HepG2 (cell line): Measurements from ENCODE around the gene TRIM28. TPM values are rescaled to one million over a fixed set of nuclear protein-coding genes. Genes with fewer than 3 reads are reported as not detected.

Source experiments
- ATAC-seq: fragments of 200-7000 bp; cut with Tn5 transposase; 3 replicates; pipeline ENCODE4 v1.9.1; 2020; ENCODE audit warnings: mild to moderate bottlenecking, moderate library complexity
- BruUV-seq: library from RNA; stranded (reverse); fragments of 400-500 nt; replicated peaks from 2 replicates; lab custom pipeline; 2021; lab: Mats Ljungman, UMichigan
- CTCF ChIA-PET: fragments of 300-600 bp; formaldehyde crosslinking; extraction: SDS; loops from one replicate; lab custom pipeline; 2021; ENCODE audit warnings: low total read pairs, inconsistent platforms, low intra/inter-chr PET ratio; lab: Yijun Ruan, JAX
- POLR2A ChIA-PET: fragments of 350-600 bp; sonication (Branson Sonifier 250); formaldehyde crosslinking; loops from one replicate; lab custom pipeline; 2020; ENCODE audit warnings: antibody characterized with exemption, inconsistent platforms; lab: Yijun Ruan, JAX
- DNase-seq: peaks from one replicate; pipeline ENCODE4 v3.0.0-alpha.2; 2015; ENCODE audit warnings: low spot score
- FAIRE-seq: peaks from 3 replicates; lab custom pipeline; 2011; peaks lifted over from hg19 to GRCh38; lab: Jason Lieb, UNC
- H2AFZ ChIP-seq: one replicate; pipeline ENCODE4 v1.6.1; 2011; ENCODE audit warnings: low read length, inconsistent platforms
- H3K27ac ChIP-seq: fragments of 300-600 bp; 3 replicates; pipeline ENCODE4 v1.8.0; 2011; ENCODE audit warnings: mixed run types, mild to moderate bottlenecking, mixed read lengths, low read length, inconsistent platforms; ENCODE audit not compliant: insufficient read depth; ENCODE audit errors: extremely low read length
- H3K27me3 ChIP-seq, 2 experiments: fragments of 200-600 bp in 1 of 2; 2 replicates in 1 of 2; 3 replicates in 1 of 2; pipeline versions ENCODE4 v1.6.0 to v1.8.0; 2011; ENCODE audit warnings: low read length in 2 of 2, mild to moderate bottlenecking in 2 of 2, moderate library complexity in 2 of 2, inconsistent platforms in 1 of 2; ENCODE audit not compliant: insufficient read depth in 2 of 2, control insufficient read depth in 1 of 2
- H3K36me3 ChIP-seq, 2 experiments: fragments of 200-600 bp in 1 of 2; replicated peaks in 1 of 2; 2 replicates in 1 of 2; 3 replicates in 1 of 2; pipeline versions ENCODE4 v1.5.1 to v1.8.0; 2011; ENCODE audit warnings: low read length in 2 of 2, inconsistent platforms in 1 of 2; ENCODE audit not compliant: insufficient read depth in 2 of 2, control insufficient read depth in 1 of 2
- H3K4me1 ChIP-seq: 2 replicates; pipeline ENCODE4 v1.5.1; 2012; ENCODE audit warnings: low read length, inconsistent platforms; ENCODE audit not compliant: insufficient read depth
- H3K4me2 ChIP-seq: 2 replicates; pipeline ENCODE4 v1.6.0; 2011; ENCODE audit warnings: low read depth, low read length, inconsistent platforms
- H3K4me3 ChIP-seq, 3 experiments: fragments of 200-600 bp in 1 of 3; sonication (generic), shearing (Covaris generic) in 1 of 3; replicated peaks in 1 of 3; 2 replicates each; pipeline ENCODE4 v1.5.1; 2011 to 2016; ENCODE audit warnings: low read length in 3 of 3, inconsistent platforms in 2 of 3, low read depth in 2 of 3, mild to moderate bottlenecking in 2 of 3, control low read depth in 1 of 3, mixed read lengths in 1 of 3; ENCODE audit not compliant: insufficient read depth in 1 of 3
- H3K79me2 ChIP-seq: one replicate; pipeline ENCODE4 v1.6.1; 2011; ENCODE audit warnings: low read length, inconsistent platforms; ENCODE audit not compliant: insufficient read depth
- H3K9ac ChIP-seq: 2 replicates; pipeline ENCODE4 v1.6.0; 2011; ENCODE audit warnings: mild to moderate bottlenecking, low read depth, low read length, inconsistent platforms; ENCODE audit not compliant: insufficient read depth
- H3K9me3 ChIP-seq: 2 replicates; pipeline ENCODE4 v1.5.1; 2012; ENCODE audit warnings: mild to moderate bottlenecking, low read length
- H4K20me1 ChIP-seq: 2 replicates; pipeline ENCODE4 v1.6.0; 2011; ENCODE audit warnings: inconsistent platforms, mild to moderate bottlenecking, low read length, moderate library complexity; ENCODE audit not compliant: insufficient read depth
- AFF4 ChIP-seq: sonication (generic); formaldehyde crosslinking; IDR thresholded peaks from 2 replicates; pipeline ENCODE4 v1.4.0; 2020; ENCODE audit warnings: missing genetic modification reagents
- ATF5 ChIP-seq: sonication (generic); formaldehyde crosslinking; IDR thresholded peaks from 2 replicates; pipeline ENCODE4 v1.4.0; 2020; ENCODE audit warnings: mild to moderate bottlenecking, low read depth, missing genetic modification reagents
- ELK4 ChIP-seq: sonication (generic); formaldehyde crosslinking; IDR thresholded peaks from 2 replicates; pipeline ENCODE4 v1.9.0; 2021; ENCODE audit warnings: missing genetic modification reagents, borderline replicate concordance
- HBP1 ChIP-seq: IDR thresholded peaks from 2 replicates; pipeline ENCODE4 v1.6.1; 2016; ENCODE audit warnings: low read depth, control low read depth
- IRX3 ChIP-seq: sonication (generic); formaldehyde crosslinking; IDR thresholded peaks from 2 replicates; pipeline ENCODE4 v1.8.1; 2023; ENCODE audit warnings: mild to moderate bottlenecking, low read depth, missing genetic modification reagents, borderline replicate concordance
- SCMH1 ChIP-seq: sonication (generic); formaldehyde crosslinking; IDR thresholded peaks from 2 replicates; pipeline ENCODE4 v1.9.0; 2021; ENCODE audit warnings: missing genetic modification reagents, mild to moderate bottlenecking, borderline replicate concordance
- SOX13 ChIP-seq, 3 experiments: fragments of 450-650 bp in 1 of 3; sonication (generic) in 1 of 3; formaldehyde crosslinking in 1 of 3; IDR thresholded peaks in 2 of 3; conservative IDR thresholded peaks in 1 of 3; 2 replicates each; pipeline versions ENCODE4 v1.5.0 to v1.6.1; 2016 to 2020; ENCODE audit warnings: antibody characterized with exemption in 1 of 3, mild to moderate bottlenecking in 1 of 3, missing compliant biosample characterization in 1 of 3, missing genetic modification reagents in 1 of 3, moderate library complexity in 1 of 3
- TAF15 ChIP-seq: fragments of 200-400 bp; formaldehyde crosslinking; IDR thresholded peaks from one replicate; pipeline ENCODE4 v1.6.1; 2018; ENCODE audit warnings: mild to moderate bottlenecking, low read depth, low read length; ENCODE audit not compliant: poor library complexity, severe bottlenecking
- TBX3 ChIP-seq: fragments of 450-650 bp; IDR thresholded peaks from 2 replicates; pipeline ENCODE4 v1.6.1; 2017; ENCODE audit warnings: antibody characterized with exemption, mild to moderate bottlenecking, inconsistent platforms, borderline replicate concordance
- ZNF17 ChIP-seq: sonication (generic); formaldehyde crosslinking; IDR thresholded peaks from 2 replicates; pipeline ENCODE4 v1.5.0; 2020; ENCODE audit warnings: mild to moderate bottlenecking, missing genetic modification reagents
- ZNF333 ChIP-seq: sonication (generic); formaldehyde crosslinking; IDR thresholded peaks from 2 replicates; pipeline ENCODE4 v1.4.0; 2020; ENCODE audit warnings: mild to moderate bottlenecking, missing genetic modification reagents, borderline replicate concordance
- ZNF543 ChIP-seq: sonication (generic); formaldehyde crosslinking; IDR thresholded peaks from 2 replicates; pipeline ENCODE4 v1.4.0; 2020; ENCODE audit warnings: mild to moderate bottlenecking, missing genetic modification reagents
- ZNF672 ChIP-seq: sonication (generic); formaldehyde crosslinking; IDR thresholded peaks from 2 replicates; pipeline ENCODE4 v1.8.1; 2022; ENCODE audit warnings: missing genetic modification reagents
- ZNF878 ChIP-seq: sonication (generic); formaldehyde crosslinking; IDR thresholded peaks from 2 replicates; pipeline ENCODE4 v1.8.1; 2023; ENCODE audit warnings: mild to moderate bottlenecking, missing genetic modification reagents, moderate library complexity
- WGBS: methylation state at CpG from one replicate; pipeline ENCODE4 v1.1.6; 2017; ENCODE audit warnings: low lambda C conversion rate; 5-methylcytosine and 5-hydroxymethylcytosine counted together
- in situ Hi-C: cut with HindIII; loops from 2 replicates; pipeline ENCODE4 v1.10.0; 2017; ENCODE audit warnings: low pct_unique_long_range_greater_than_20kb; ENCODE audit not compliant: extremely low pct_ligation_motif_present
- intact Hi-C: fragments of 100-400 bp; cut with micrococcal nuclease; formaldehyde crosslinking; loops from one replicate; pipeline ENCODE4 v1.10.0; 2022; ENCODE audit not compliant: unreplicated experiment
- polyA plus RNA-seq, 8 experiments: library from polyadenylated mRNA; depleted of rRNA in 3 of 8; stranded (reverse) in 7 of 8; unstranded in 1 of 8; fragments of >200 nt; fragmentation: Illumina TruSeq in 4 of 8; extraction: Trizol in 4 of 8; gene quantifications; 2 replicates each; pipeline versions ENCODE4 v1.2.1 to v1.2.3, GENCODE V29; 2011 to 2016; ENCODE audit warnings: low read depth in 4 of 8, missing spikeins in 1 of 8, mixed read lengths in 1 of 8; ENCODE audit not compliant: insufficient read depth in 1 of 8
- total RNA-seq, 5 experiments: library from RNA; depleted of rRNA; stranded (reverse); fragments of >200 nt; fragmentation: Illumina TruSeq; extraction: Trizol; gene quantifications; 2 replicates each; pipeline ENCODE4 v1.2.3, GENCODE V29; 2016; ENCODE audit warnings: low read depth in 1 of 5

Gene TRIM28
- total and polyA plus RNA-seq, 2 of the 13 experiments (the other 11 are each of a cell fraction or from before 2014, with no cell fraction given): 361 to 439 TPM

- H3K27me3 ChIP-seq: no peaks in the 10 kb centered on the region; a peak in 1 of 5 replicates
- H3K9me3 ChIP-seq: no peaks in the 10 kb centered on the region
- H3K4me1 ChIP-seq: peaks cover 28% of the 10 kb centered on the region
- H2AFZ ChIP-seq: no peak overlapping the region
- ChIA-PET POLR2A (interaction anchor here (1.2 to 1.6 kb wide), 2 partner anchors 19 to 27 kb away, joined by 3 to 5 read pairs; partner anchors contain the start of genes SLC27A5 and ZBTB45), CTCF (no interaction called here)
- ATAC-seq (peak; percentile 72), DNase-seq (no peak), FAIRE-seq (no peak)
- H3K9ac ChIP-seq: peak overlapping the region; percentile 47; the same call in 1 of the 2 replicates
- no TSS peak for BruUV-seq
- no peaks in the 10 kb centered on the region for H3K36me3 ChIP-seq
- peak overlapping the region; percentile 23 to 57 (median 55); a peak in 5 of 6 replicates for H3K4me3 ChIP-seq
- H3K4me2 ChIP-seq: peak overlapping the region; percentile 76
- no peak overlapping the region for H3K27ac ChIP-seq
- H4K20me1 ChIP-seq: no peaks in the 10 kb centered on the region
- in situ Hi-C loops: no loop called here
- WGBS: 29% methylated on average over 13 of the region's 55 CpGs
- intact Hi-C loops: no loop called here
- no peaks in the 10 kb centered on the region for H3K79me2 ChIP-seq
- no peak for TF ChIP-seq ZNF878 (CRISPR knock-in tag)
- TF ChIP-seq TAF15: no peak
- no peak for TF ChIP-seq ELK4 (CRISPR knock-in tag)
- no peak for TF ChIP-seq IRX3
- TF ChIP-seq TBX3: no peak
- peak; percentile 78; the same call in 1 of the 2 replicates for TF ChIP-seq SOX13 (IDR thresholded peaks at IDR 0.05)
- peak in 1 of 2 experiments; percentile 87; a peak in 2 of 4 replicates for TF ChIP-seq SOX13 (CRISPR knock-in tag; conservative IDR thresholded peaks at IDR 0.05 in 1 of 2, IDR thresholded peaks at IDR 0.05 in 1 of 2)
- TF ChIP-seq ZNF543 (CRISPR knock-in tag): no peak
- TF ChIP-seq ZNF333 (CRISPR knock-in tag): peak; percentile 44; the same call in 1 of the 2 replicates
- no peak for TF ChIP-seq AFF4
- no peak for TF ChIP-seq SCMH1
- TF ChIP-seq ZNF17 (CRISPR knock-in tag): no peak
- TF ChIP-seq ATF5: no peak
- 0 out of 2 replicates have a peak, but pooled peaks have one; percentile 31 for TF ChIP-seq HBP1 (CRISPR knock-in tag)
- TF ChIP-seq ZNF672: no peak
Measured at GRCh38 chr19:58538257-58539168, 5.4 kb upstream of the TRIM28 start.
